Measurements from ENCODE around the gene RNF220. TPM values are rescaled to one million over a fixed set of nuclear protein-coding genes. Genes with fewer than 3 reads are reported as not detected.
A peak's percentile ranks its signal among the peaks of the same experiment; 100 is the strongest.
"Not testable (repeated sequence)": the region's sequence is repeated elsewhere in the genome, so short reads cannot be mapped to it uniquely, and the experiment has no call there.

Gene RNF220
- total RNA-seq, 2 donors from 2014 or later, result 84.8 to 95.2 TPM

- no peak for ATAC-seq
- peaks cover 6% of the 10 kb centered on the region for H3K27me3 Mint-ChIP-seq
- DNase-seq, result no peak
Measured at GRCh38 chr1:44685881-44686280, 280.8 kb downstream of the RNF220 start.

GRCh38 chr1:44688760-44689446 is 283.8 kb downstream of the RNF220 start:
- peaks cover 6% of the 10 kb centered on the region for H3K36me3 Mint-ChIP-seq (ENCODE audit: low read depth)
- H3K4me3 Mint-ChIP-seq, result no peak overlapping the region
- no peak overlapping the region for H3K27ac Mint-ChIP-seq
- peaks cover 6% of the 10 kb centered on the region for H3K4me1 Mint-ChIP-seq
- H3K9me3 ChIP-seq (ENCODE audit: control insufficient read depth, low read length, poor library complexity, severe bottlenecking), result no peaks in the 10 kb centered on the region
- ATAC-seq (no peak), DNase-seq (no peak)
- H3K27me3 Mint-ChIP-seq, result peaks cover 18% of the 10 kb centered on the region

More at GRCh38 chr1:44685881-44686280, 280.8 kb downstream of the RNF220 start:
- Mint-ChIP-seq H3K27ac (peak overlapping the region; percentile 39), H3K36me3 (ENCODE audit: low read depth) (no peaks in the 10 kb centered on the region), H3K4me1 (peaks cover 2% of the 10 kb centered on the region), H3K4me3 (no peak overlapping the region)
- H3K9me3 ChIP-seq (ENCODE audit: control insufficient read depth, low read length, poor library complexity, severe bottlenecking), result no peaks in the 10 kb centered on the region

- Mint-ChIP-seq H3K36me3 (ENCODE audit: low read depth) (peaks cover 6% of the 10 kb centered on the region), H3K4me3 (no peak overlapping the region), H3K27me3 (peaks cover 18% of the 10 kb centered on the region), H3K27ac (no peak overlapping the region), H3K4me1 (peaks cover 6% of the 10 kb centered on the region)
- no peaks in the 10 kb centered on the region for H3K9me3 ChIP-seq (ENCODE audit: control insufficient read depth, low read length, poor library complexity, severe bottlenecking)
- ATAC-seq (no peak), DNase-seq (no peak)
Measured at GRCh38 chr1:44689447-44689765, 284.4 kb downstream of the RNF220 start.

GRCh38 chr1:44693159-44693558 is 288.1 kb downstream of the RNF220 start:
- Mint-ChIP-seq H3K36me3 (ENCODE audit: low read depth) (peaks cover 6% of the 10 kb centered on the region), H3K4me1 (peaks cover 8% of the 10 kb centered on the region), H3K27ac (no peak overlapping the region), H3K4me3 (no peak overlapping the region), H3K27me3 (peaks cover 23% of the 10 kb centered on the region)
- DNase-seq (no peak), ATAC-seq (no peak)
- no peaks in the 10 kb centered on the region for H3K9me3 ChIP-seq (ENCODE audit: control insufficient read depth, low read length, poor library complexity, severe bottlenecking)

- no peak overlapping the region for H3K4me3 Mint-ChIP-seq
- peaks cover 6% of the 10 kb centered on the region for H3K36me3 Mint-ChIP-seq (ENCODE audit: low read depth)
- DNase-seq, result no peak
Measured at GRCh38 chr1:44693900-44694299, 288.8 kb downstream of the RNF220 start.

GRCh38 chr1:44694863-44695478 is 289.9 kb downstream of the RNF220 start:
- DNase-seq (no peak), ATAC-seq (no peak)
- peaks cover 6% of the 10 kb centered on the region for H3K36me3 Mint-ChIP-seq (ENCODE audit: low read depth)
- H3K27ac Mint-ChIP-seq, result no peak overlapping the region
- H3K9me3 ChIP-seq (ENCODE audit: control insufficient read depth, low read length, poor library complexity, severe bottlenecking), result no peaks in the 10 kb centered on the region
- H3K27me3 Mint-ChIP-seq, result peaks cover 17% of the 10 kb centered on the region
- H3K4me1 Mint-ChIP-seq, result peaks cover 8% of the 10 kb centered on the region
- no peak overlapping the region for H3K4me3 Mint-ChIP-seq

More at GRCh38 chr1:44693900-44694299, 288.8 kb downstream of the RNF220 start:
- H3K27me3 Mint-ChIP-seq, result peaks cover 17% of the 10 kb centered on the region
- peaks cover 8% of the 10 kb centered on the region for H3K4me1 Mint-ChIP-seq
- no peaks in the 10 kb centered on the region for H3K9me3 ChIP-seq (ENCODE audit: control insufficient read depth, low read length, poor library complexity, severe bottlenecking)
- H3K27ac Mint-ChIP-seq, result no peak overlapping the region
- no peak for ATAC-seq

- Mint-ChIP-seq H3K27ac (no peak overlapping the region), H3K36me3 (ENCODE audit: low read depth) (peaks cover 6% of the 10 kb centered on the region), H3K4me1 (peaks cover 8% of the 10 kb centered on the region), H3K4me3 (no peak overlapping the region), H3K27me3 (peaks cover 17% of the 10 kb centered on the region)
- ATAC-seq, result no peak
- no peaks in the 10 kb centered on the region for H3K9me3 ChIP-seq (ENCODE audit: control insufficient read depth, low read length, poor library complexity, severe bottlenecking)
- no peak for DNase-seq
Measured at GRCh38 chr1:44695671-44696070, 290.6 kb downstream of the RNF220 start.

- no peaks in the 10 kb centered on the region for H3K9me3 ChIP-seq (ENCODE audit: control insufficient read depth, low read length, poor library complexity, severe bottlenecking)
- H3K4me1 Mint-ChIP-seq, result peaks cover 8% of the 10 kb centered on the region
- H3K27me3 Mint-ChIP-seq, result peaks cover 17% of the 10 kb centered on the region
- peaks cover 6% of the 10 kb centered on the region for H3K36me3 Mint-ChIP-seq (ENCODE audit: low read depth)
- H3K27ac Mint-ChIP-seq, result peak overlapping the region; percentile 53
- ATAC-seq (no peak), DNase-seq (no peak)
- H3K4me3 Mint-ChIP-seq, result no peak overlapping the region
Measured at GRCh38 chr1:44696101-44696500, 291.0 kb downstream of the RNF220 start.

GRCh38 chr1:44696789-44697345 is 291.8 kb downstream of the RNF220 start:
- H3K4me1 Mint-ChIP-seq, result peaks cover 6% of the 10 kb centered on the region
- no peaks in the 10 kb centered on the region for H3K9me3 ChIP-seq (ENCODE audit: control insufficient read depth, low read length, poor library complexity, severe bottlenecking)
- peaks cover 9% of the 10 kb centered on the region for H3K27me3 Mint-ChIP-seq
- DNase-seq, result no peak
- peaks cover 2% of the 10 kb centered on the region for H3K36me3 Mint-ChIP-seq (ENCODE audit: low read depth)
- peak overlapping the region; percentile 53 for H3K27ac Mint-ChIP-seq
- H3K4me3 Mint-ChIP-seq, result peak overlapping the region; percentile 47
- peak; percentile 87 for ATAC-seq

GRCh38 chr1:44698138-44698537 is 293.1 kb downstream of the RNF220 start:
- peaks cover 2% of the 10 kb centered on the region for H3K36me3 Mint-ChIP-seq (ENCODE audit: low read depth)
- DNase-seq, result no peak
- peaks cover 6% of the 10 kb centered on the region for H3K27me3 Mint-ChIP-seq
- no peak for ATAC-seq
- H3K9me3 ChIP-seq (ENCODE audit: control insufficient read depth, low read length, poor library complexity, severe bottlenecking), result no peaks in the 10 kb centered on the region
- H3K4me1 Mint-ChIP-seq, result peaks cover 6% of the 10 kb centered on the region
- no peak overlapping the region for H3K4me3 Mint-ChIP-seq
- peak overlapping the region; percentile 43 for H3K27ac Mint-ChIP-seq

GRCh38 chr1:44699375-44699774 is 294.3 kb downstream of the RNF220 start:
- H3K36me3 Mint-ChIP-seq (ENCODE audit: low read depth); ATAC-seq; H3K9me3 ChIP-seq (ENCODE audit: control insufficient read depth, low read length, poor library complexity, severe bottlenecking); DNase-seq; H3K4me1 Mint-ChIP-seq; H3K4me3 Mint-ChIP-seq; H3K27me3 Mint-ChIP-seq; H3K27ac Mint-ChIP-seq: not testable (repeated sequence)

- no peaks in the 10 kb centered on the region for H3K9me3 ChIP-seq (ENCODE audit: control insufficient read depth, low read length, poor library complexity, severe bottlenecking)
- Mint-ChIP-seq H3K4me1 (peaks cover 2% of the 10 kb centered on the region), H3K27me3 (peaks cover 6% of the 10 kb centered on the region), H3K36me3 (ENCODE audit: low read depth) (no peaks in the 10 kb centered on the region), H3K4me3 (no peak overlapping the region), H3K27ac (no peak overlapping the region)
- DNase-seq (no peak), ATAC-seq (no peak)
Measured at GRCh38 chr1:44700573-44700972, 295.5 kb downstream of the RNF220 start.

- no peak for ATAC-seq
- Mint-ChIP-seq H3K27me3 (peaks cover 6% of the 10 kb centered on the region), H3K36me3 (ENCODE audit: low read depth) (no peaks in the 10 kb centered on the region), H3K4me3 (no peak overlapping the region), H3K4me1 (peaks cover 4% of the 10 kb centered on the region), H3K27ac (no peak overlapping the region)
- H3K9me3 ChIP-seq (ENCODE audit: control insufficient read depth, low read length, poor library complexity, severe bottlenecking), result no peaks in the 10 kb centered on the region
- no peak for DNase-seq
Measured at GRCh38 chr1:44701141-44701573, 296.1 kb downstream of the RNF220 start.

Data from T-helper 17 cell (primary cell).